Esophagus squamous epithelium (tissue), 4 donors: ENCODE measurements around the gene HYOU1.
A peak's percentile ranks its signal among the peaks of the same experiment; 100 is the strongest.

Experiments
- CTCF ChIP-seq, 6 experiments: fragments of 450-650 bp in 4 of 6; fragments of 200-600 bp in 2 of 6; sonication (generic) in 2 of 6; IDR thresholded peaks; one replicate each; pipeline ENCODE4 v1.5.1; 2016 to 2019; ENCODE audit warnings: antibody characterized with exemption in 6 of 6, mild to moderate bottlenecking in 4 of 6, moderate library complexity in 4 of 6
- POLR2A ChIP-seq, 4 donors: fragments of 450-650 bp; IDR thresholded peaks; one replicate each; pipeline ENCODE4 v1.6.1; 2017; ENCODE audit warnings: antibody characterized with exemption in 4 of 4, mild to moderate bottlenecking in 4 of 4, moderate library complexity in 3 of 4

- peak in 2 of 6 experiments; percentile 8 to 40 for TF ChIP-seq CTCF (IDR thresholded peaks at IDR 0.05)
- peak in 3 of 4 donors; percentile 68 to 85 (median 80) for TF ChIP-seq POLR2A (IDR thresholded peaks at IDR 0.05)
Observed at GRCh38 chr11:118997627-118998387, 59.2 kb downstream of the HYOU1 start, which contains the start of gene CENATAC.
